NCI-H2107 (cell line): ENCODE data around the gene PEPD.
A peak's percentile ranks its signal among the peaks of the same experiment; 100 is the strongest.
"Not testable (repeated sequence)": the region's sequence is repeated elsewhere in the genome, so short reads cannot be mapped to it uniquely, and the experiment has no call there.

Source experiments
- DNase-seq: peaks from one replicate; lab custom pipeline; 2025; lab: John Stamatoyannopoulos, UW

The PEPD gene

DNA sequence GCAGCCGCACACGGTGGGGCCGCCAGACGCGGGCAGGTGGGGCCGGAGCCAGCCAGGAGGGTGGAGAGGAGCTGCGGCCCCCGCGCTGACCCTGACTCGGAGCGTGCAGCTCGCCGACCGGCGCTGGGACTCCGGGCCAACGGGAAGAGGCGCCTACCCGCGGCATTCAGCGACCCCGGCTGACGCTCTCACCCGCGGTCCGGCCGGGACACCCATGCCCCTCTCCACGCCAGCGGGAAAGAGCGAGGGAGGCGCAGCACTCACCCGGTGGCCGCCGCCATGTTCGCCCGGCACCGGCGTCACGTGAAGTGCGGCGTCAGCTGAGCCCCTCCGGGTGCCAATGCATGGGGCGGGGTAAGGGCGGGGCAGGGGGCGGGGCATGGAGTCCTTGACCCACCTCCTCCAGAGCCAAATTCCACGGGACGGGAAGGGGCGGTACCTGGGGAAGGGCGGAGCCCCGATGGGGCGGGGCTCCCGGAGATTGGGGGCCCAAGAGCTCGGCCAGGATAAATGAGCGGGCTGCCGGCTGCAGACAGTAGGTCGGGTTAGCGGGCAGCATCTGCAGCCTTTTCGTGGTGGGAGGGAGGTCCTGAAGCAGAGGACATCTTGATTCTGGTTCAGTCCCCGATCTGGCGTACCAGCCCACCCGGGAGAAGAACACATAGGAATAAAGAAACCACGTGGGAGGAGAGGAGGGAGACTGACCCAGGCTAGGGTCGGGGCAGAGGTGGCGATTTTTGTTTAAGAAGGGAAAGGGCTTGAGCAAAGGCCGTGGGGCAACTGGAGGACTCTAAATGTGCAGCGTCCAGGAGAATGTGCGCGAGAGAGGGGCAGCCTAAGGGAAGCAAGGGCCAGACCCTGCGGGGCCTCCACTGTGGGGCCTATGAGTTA, at the start of gene PEPD:
Gene PEPD, minus strand, starts transcription at position 312 of the 891 bp plus-strand sequence. Its CDS starts 31 bp downstream, at position 281.
- DNase-seq, result peak; percentile 25

DNA sequence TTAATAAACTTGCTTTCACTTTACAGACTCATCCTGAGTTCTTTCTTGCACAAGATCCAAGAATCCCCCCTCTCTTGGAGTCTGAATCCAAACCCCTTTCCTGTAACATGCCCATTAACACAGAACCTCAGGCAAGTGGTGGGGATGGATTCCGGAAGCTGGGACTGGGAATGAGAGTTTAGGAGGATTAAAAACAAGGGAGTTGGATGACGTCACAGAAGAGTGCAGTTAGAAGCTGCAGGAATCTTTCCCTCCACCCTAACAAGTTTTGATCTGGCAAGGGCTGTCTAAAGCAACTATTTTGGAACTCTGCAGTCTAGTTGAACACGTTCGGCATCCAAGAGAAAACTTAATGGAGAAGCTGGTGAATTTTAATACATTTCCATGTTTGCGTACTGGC, 48.2 kb upstream of the PEPD start:
- no peak for DNase-seq

DNA sequence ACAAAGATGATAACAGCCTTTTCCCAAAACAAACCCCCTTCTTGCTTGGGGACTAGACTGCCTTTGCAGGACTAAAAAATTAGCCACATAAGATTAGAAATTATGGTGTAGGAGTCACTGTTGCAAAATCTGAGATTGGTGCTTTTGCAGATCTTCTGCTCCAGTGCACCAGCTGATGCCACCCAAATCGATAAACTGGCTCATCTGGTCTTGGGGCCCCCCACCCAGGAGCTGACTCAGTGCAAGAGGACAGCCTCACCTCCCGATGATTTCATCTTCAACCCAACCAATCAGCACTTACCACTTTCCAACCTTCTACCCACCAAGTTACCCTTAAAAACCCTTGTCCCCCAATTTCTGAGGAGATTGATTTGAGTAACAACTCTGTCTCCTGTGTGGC, 47.1 kb upstream of the PEPD start:
- no peak for DNase-seq

DNA sequence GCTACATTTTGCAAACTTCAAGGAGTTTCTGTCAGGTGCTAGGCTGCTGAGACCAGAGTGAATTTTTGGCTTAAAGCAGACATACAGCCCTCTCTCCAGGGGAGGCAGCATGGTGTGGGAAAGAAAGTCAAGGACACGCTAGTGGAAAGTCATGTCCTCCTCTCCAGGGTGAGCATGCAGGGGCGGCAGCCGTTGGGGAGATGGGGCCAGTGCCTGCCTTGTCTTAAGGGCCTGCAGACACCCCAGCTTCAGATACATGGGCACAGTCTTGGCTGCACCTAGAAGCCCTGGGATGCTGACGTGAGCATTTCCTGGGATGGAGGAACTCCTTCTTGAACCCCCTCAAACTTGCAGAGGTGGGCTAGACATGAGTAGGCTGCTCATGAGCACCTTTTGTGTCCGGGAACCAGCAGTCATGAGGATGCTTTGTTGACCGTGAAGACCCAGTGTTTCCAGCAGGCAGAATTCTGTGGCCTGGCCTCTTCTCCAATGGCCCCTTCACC, 43.3 kb upstream of the PEPD start:
- no peak for DNase-seq

DNA sequence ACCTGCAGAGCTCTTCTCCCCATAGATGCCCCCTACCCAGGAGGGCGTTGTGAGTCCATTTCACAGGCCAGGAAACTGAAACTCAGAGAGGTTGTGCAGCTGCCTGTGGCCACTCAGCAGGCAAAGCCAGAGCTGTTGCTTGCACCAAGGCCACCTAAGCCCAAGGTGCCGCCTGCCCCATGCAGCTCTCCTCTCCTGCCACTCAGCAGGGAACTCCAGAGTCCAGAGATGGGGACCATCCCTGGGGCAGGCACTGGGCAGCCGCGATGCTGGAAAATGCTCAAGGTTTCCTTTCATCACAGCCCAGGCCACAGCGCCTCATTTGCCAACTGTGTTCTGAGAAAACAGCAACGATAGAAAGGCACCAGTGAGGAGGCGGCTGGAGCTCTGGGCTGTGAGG, 41.0 kb upstream of the PEPD start:
- DNase-seq, result no peak

DNA sequence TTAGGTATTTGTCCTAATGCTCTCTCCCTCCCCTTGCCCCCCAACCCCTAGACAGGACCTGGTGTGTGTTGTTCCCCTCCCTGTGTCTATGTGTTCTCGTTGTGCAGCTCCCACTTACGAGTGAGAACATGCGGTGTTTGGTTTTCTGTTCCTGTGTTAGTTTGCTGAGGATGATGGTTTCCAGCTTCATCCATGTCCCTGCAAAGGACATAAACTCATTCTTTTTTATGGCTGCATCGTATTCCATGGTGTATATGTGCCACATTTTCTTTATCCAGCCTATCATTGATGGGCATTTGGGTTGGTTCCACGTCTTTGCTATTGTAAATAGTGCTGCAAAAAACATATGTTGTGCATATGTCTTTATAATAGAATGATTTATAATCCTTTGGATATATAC, 40.1 kb upstream of the PEPD start:
- DNase-seq, result not testable (repeated sequence)

DNA sequence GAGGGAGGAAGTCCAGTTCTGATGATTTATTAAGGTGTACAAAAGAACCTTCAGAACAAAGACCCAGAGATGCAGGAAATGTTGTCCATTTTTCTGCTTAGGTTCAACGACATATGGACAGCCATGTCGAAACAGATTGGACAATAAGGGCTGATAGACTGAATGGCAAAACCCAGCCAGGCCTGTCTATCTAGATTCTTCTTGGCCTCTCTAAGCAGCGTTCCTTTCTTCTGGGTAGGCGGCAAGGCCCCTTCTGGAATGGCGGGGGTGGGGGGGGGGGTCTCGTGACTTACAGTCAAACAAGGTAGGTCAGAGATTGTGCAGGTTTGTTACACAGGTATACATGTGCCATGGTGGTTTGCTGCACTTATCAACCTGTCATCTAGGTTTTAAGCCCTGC, 39.7 kb upstream of the PEPD start:
- DNase-seq, result no peak

DNA sequence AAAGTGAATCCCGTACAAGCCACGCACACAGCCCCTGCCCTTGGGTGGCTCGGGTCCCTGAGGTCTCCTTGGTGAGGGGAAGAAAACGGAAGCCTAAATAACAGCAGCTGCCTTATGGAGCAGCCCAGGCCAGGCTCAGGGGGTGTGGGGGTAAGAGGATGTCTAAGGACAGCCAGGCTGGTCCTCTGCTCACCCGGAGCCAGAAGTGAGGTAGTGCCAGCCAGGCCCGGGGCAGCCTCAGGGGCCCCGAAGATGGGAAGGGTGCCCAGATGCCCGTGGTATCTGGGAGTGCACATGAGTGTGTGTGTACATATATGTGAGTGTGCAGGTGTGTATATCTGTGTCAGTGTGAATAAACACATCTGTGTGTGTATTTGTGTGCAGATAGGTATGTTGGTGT, 38.4 kb upstream of the PEPD start:
- DNase-seq, result no peak

DNA sequence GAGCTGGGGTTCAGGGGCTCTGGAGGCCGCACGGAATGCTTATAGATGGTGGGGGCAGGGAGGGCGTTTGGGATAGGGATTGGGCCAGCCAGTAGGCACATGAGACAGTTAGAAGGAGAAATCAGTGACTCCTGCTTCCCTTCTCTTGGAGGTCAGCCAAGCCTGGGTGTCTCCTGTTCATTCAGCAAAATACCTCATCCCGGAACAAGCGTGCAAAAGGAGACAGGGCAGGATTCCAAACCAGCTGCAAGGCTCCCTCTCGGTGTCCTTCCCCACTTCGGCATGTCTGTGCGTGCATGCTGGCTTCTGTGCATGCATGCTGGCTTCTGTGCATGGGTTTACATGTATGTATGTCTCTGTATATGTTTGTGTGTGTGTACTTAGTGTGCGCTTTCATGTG, 37.3 kb upstream of the PEPD start:
- DNase-seq, result no peak

DNA sequence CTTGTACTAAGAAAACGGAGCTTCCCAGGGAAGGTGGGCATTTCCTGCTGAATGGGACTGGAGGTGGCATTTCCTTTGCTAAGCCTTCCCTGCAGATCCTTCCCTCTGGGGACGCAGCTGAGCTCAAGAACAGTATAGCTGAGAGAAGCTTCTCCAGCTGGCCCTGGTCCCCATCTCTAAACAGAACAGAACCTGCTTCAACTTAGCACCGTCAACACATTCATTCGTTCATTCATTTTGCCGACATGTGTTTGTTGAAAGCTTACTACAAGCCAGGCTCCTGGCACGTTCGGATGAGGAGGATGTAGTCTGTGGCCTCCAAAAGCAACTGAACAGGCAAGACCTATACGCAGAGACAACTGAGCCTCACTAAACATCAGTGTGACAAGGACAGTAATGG, 36.6 kb upstream of the PEPD start:
- no peak for DNase-seq

DNA sequence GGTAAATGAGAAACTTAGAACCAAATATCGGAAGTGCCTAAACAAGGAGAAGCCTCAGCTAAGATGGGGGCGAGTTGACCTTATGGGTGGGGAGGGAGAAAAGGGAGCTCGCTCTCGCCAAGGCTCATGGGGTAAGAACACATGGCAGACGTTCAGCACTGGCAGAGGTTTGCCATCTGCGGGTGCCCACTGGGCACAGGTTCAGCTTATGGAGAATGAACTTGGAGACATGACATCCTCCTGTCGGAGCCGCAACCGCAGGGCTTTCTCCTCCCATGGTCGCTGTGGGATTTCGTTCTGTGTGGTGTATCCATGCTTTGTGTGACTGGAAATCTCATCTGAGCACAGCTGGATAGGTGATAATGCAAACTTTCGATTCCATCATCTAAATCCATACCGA, 36.1 kb upstream of the PEPD start:
- no peak for DNase-seq

DNA sequence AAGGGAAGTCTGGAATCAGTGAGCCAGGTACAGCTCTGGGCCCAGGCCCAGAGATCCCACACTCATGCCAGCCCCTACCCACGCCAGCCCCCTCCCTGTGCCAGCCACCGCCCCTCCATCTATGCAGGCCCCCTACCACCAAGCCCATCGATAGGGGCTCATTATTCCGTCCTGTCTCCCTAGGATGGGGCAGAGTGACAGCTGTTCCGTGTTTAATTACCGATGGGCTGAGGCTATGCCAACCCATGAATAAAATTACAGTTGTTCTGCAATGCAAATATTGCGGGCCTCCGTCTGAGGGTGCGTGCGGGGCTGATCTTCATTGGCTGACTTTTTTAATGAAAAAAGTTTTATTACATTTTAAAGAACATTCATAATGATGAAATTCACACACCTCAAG, 35.6 kb upstream of the PEPD start:
- no peak for DNase-seq

DNA sequence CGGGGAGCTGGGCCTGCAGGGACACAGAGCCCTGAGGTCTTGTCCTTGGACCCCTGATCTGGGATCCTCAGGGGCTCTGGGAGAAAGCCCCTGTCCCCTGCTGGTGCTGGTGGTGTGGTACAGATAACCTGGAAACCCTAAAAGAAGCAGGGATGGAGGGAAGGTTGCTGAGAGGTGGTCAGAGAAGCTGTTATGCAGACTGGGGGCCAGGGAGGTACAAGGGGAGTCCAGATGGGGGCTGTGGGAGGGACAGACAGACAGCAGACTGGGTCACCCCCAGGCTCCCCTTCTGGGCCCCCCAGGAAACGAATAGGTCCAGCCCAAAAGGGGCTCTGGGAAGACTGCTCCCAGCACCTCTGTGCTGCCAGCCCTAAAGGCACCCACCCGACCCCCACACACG, 34.7 kb upstream of the PEPD start:
- no peak for DNase-seq

DNA sequence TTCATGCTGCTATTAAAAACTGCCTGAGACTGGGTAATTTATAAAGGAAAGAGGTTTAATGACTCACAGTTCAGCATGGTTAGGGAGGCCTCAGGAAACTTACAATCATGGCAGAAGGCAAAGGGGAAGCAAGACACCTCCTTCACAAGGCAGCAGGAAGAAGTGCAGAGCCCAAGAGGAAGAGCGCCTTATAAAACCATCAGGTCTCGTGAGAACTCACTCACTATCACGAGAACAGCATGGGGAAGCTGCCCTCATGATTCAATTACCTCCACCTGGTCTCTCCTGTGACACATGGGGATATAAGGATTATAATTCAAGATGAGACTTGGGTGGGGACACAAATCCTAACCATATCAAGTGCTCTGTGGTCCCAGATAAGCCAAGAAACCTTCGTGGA, 34.1 kb upstream of the PEPD start:
- not testable (repeated sequence) for DNase-seq

DNA sequence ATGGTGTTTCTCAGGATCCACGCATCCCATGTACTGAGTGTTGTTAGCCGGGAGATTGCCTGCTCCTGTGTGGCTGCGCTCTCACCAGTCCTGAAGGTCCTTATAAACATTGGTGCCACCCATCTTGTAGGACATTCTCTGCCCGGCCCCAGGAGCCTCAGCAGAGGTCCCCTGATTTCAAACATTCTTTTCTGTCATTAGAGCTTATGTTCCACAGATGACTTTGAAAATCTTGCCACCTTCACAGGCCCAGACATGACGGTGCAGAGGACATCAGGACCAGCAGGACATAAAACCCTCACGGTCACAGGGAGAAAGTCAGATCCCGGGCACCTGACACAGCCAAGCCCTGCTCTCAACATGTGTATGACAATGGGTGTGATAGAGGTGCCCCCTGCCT, 33.2 kb upstream of the PEPD start:
- DNase-seq, result no peak

DNA sequence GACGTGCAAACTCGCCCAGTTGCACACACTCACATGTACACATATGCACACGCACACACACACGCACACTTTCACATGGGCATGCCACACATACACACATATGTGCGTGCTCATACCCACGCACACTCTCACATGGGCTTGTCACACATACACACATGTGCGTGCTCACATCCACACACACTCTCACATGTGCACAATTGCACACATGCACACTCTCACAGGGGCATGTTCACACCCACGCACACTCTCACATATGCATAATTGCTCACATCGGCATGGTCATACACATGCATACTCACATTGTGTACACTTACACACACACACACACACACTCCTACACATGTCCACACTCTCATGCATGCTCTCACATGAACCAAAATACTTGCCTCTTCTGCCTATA, 32.8 kb upstream of the PEPD start:
- DNase-seq, result no peak

DNA sequence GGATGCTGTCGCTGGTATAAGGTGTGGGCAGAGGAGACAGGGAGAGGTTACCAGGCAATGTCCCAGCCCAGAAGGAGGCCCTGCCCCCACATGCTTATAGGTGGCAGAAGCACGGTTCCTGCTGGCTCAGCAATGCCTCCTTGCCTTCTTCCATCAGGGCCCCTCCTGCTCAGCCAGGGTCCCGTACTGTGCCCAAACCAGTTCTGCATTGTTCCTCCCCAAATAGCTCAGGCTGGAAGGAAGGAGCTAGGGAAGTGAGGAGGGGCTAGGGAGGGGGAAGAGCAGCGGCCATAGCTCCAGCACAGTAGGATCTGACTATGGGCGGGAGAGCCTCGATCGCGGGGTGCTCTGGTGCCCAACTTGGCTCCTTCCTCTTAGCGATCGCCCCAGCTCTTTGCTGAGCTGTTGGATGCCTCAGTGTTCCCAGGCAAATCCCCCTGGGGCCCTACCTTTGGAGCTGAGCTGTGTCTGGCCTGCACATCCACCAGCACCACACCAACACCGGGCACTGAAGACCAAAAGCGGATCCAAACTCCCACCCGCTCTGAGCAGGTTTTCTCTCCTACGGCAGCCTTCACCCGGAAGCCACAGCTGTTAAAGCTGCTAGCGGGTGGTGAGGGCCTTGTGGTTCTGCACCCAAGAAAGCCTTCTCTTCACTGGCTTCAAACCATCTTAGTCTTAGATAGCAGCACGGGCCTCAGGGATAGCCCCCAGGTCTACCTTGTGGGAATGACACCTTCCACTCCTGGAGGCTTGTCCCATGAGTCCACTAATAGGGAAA, 32.1 kb upstream of the PEPD start:
- DNase-seq, result no peak

DNA sequence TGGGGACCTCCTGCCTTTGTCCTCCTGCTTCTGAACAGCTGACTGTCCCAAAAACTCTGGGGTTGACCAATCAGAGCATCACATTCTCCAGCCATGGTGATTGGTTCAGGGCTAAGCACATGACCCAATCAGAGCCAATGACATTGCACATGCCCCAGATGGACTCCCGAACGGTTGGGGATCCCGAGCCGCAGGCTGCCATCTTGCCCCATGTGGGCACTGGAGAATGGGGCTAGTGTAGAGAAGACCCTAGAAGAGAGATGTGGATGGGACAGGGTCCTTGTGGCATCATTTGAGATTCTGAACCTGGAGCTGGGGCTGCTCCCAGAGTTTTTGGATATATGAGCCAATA, 31.3 kb upstream of the PEPD start:
- no peak for DNase-seq

DNA sequence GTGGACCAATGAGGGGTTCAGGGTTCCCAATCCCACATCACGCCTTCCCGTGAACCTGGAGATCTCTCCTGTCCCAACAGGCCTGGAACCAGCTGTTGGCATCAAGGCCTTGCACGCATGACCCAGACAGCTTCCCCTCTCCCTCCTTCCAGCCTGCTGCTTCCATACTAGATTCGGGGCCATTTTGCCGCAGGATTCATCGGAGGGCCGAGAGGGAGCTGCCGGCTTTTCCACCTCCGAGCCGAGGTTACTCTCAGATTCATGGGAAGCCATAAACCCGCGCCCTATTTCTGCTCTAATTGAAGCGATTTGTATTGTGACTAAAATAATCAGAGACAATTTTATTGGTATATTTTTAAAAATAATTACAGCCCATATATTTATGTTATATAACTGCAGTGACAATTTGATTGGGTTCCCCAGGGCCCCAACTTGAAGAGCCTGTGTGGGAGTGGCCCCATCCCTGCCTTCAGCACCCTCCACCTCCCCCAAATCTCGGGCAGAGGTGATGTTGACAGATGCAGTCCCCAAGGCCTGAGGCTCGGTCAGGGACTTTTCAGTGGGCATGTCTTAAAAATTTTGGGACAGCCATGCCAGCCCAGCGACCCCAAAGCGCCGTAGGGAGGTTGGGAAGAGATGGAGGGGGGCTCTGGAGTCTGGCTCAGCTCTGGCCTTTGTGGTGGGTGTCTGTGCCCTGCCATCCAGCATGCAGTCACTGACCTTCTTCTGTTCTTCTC, 30.8 kb upstream of the PEPD start:
- no peak for DNase-seq

DNA sequence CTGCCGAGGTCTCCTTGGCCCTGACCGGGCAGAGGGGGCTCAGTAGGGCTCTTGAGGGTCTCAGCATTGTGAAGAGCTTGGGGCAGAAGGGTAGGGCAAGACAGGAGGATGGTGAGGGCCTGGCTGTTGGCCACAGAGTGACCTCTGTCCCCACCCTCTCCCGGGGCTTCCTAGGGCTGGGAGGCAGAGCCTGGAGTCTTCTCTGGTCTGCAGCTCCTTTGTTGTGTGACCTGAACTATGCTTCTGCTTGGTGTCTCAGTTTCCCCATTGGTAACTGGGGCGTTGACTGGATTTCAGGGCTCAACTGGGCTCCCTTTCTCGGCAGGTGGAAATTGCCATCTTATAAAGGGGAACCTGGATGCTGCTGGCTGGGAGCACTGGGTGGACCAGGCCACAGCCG, 30.1 kb upstream of the PEPD start:
- no peak for DNase-seq

DNA sequence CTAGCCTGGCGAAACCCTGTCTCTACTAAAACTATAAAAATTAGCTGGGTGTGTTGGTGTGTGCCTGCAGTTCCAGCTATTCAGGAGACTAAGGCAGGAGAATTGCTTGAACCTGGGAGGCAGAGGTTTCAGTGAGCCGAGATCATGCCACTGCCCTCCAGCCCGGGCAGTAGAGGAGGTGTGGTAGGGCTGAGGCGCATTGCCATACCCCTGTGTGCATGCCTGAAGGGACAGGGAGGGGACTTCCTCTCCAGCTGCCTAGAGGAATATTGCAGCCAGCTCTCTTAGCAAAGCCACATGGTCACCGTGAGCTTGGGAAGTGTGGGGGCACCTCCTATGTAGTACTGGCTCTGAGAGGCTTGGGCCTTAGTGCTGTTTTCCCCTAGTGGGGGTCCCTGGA, 29.2 kb upstream of the PEPD start:
- no peak for DNase-seq

DNA sequence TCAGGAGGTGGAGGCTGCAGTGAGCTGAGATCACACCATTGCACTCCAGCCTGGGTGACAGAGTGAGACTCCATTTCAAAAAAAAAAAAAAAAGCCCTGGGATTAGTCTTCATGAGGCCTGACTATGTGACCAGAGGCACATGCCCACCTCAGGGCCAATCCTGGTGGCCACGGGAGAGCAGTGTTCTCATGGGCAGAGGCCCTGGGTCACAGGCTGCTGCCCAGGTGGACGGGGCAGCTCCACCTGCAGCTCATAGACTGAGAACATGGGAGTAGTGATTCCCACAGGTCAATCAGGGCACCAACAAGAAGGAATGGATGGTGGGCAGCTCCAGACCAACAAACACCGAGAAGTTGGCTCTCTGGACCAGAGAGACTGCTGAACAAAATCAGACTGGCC, 26.1 kb upstream of the PEPD start:
- no peak for DNase-seq

DNA sequence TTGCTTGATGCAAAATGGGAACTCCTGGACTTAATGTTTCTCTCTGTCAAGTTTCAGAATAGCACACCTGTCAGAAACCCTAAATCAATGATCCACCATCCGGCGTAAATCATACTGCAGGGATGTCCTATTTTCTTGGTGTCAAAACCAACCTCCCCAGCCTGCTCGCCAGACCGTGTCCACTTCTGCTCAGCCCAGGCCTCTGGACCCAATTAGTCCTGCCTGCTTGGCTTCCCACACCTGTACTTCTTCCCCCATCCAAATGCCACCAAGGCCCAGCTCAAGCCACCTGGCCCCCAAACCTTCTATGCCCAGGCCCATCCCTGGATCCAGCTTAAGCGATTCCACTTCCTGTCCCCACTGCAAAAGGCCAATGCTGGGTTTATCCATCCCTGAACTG, 25.1 kb upstream of the PEPD start:
- DNase-seq, result no peak
